ENCODE data around the gene MEGF6.
"Not testable (repeated sequence)": the region's sequence is repeated elsewhere in the genome, so short reads cannot be mapped to it uniquely, and the experiment has no call there.

Gene MEGF6

DNA sequence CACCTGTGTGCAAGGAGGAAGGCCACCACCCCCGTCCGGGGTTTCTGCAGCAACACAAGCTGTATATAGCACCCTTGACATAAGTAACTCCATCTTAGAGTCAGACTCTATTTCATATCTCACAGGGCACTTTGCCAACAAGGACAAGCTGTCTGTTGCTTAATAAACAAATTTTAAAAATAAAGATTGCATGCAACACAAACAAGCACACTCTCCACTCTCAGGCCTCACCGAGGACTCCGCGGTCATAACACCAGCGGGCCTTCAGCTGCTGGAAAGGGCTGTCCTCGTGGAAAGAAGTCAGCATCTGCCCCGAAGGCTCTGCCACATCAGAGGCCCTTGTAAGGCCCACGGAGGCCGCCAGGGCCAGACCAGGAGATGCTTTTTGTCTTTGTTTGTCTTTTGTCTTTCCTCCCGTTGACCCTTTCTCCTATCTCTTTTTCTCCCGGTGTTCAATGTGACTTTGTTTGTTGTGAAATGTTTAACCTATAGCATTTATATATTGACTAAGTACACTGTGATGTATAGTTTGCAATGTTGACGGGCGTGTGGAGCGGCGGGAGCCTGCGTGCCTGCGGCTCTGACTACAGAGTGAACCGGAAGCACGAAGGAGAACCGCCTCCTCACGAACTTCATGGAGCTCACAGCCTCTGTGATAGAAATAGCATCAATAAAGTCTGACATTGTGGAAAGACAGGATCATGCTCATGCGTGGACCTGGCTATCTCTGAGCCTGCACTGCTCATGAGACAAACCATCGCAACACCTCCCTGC, 24.1 kb downstream of the MEGF6 start:
- Histone ChIP-seq H3K4me1 (ENCODE audit: insufficient read depth, poor library complexity, severe bottlenecking) (no peaks in the 10 kb centered on the region), H3K4me3 (ENCODE audit: severe bottlenecking) (no peak overlapping the region), H3K9me3 (ENCODE audit: severe bottlenecking) (no peaks in the 10 kb centered on the region), H3K36me3 (ENCODE audit: low read depth) (no peaks in the 10 kb centered on the region), H3K27ac (ENCODE audit: poor library complexity, severe bottlenecking) (no peak overlapping the region), H3K27me3 (ENCODE audit: insufficient read depth, poor library complexity, severe bottlenecking) (no peaks in the 10 kb centered on the region)
- no peak for TF ChIP-seq CTCF (IDR thresholded peaks at IDR 0.05; ENCODE audit: poor library complexity, severe bottlenecking)
- DNase-seq (ENCODE audit: low spot score) = no peak
- ATAC-seq (ENCODE audit: low read depth) = peak; percentile 79

DNA sequence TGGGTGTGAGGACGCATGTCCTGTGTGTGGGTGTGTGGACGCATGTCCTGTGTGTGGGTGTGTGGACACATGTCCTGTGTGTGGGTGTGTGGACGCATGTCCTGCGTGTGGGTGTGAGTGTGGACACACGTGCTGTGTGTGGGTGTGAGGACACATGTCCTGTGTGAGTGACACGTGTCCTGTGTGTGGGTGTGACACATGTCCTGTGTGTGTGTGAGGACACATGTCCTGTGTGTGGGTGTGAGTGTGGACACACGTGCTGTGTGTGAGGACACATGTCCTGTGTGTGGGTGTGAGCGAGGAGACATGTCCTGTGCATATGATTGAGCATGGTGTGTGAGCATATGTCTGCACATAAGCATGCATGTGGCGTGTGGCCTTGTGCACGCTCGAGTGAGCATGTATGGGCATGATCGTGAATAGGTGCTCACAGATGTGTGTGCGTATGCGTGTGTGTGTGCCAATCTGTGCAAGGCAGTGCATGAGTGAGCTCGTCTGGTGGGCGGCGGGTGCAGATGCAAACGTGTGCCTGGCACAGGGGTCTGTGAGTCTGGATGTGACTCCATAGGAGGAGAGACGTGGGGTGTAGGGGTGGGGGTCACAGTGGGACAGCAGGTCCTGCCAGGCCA, 25.3 kb downstream of the MEGF6 start:
- Histone ChIP-seq H3K27ac (ENCODE audit: poor library complexity, severe bottlenecking) (no peak overlapping the region), H3K4me1 (ENCODE audit: insufficient read depth, poor library complexity, severe bottlenecking) (no peaks in the 10 kb centered on the region), H3K4me3 (ENCODE audit: severe bottlenecking) (no peak overlapping the region)

DNA sequence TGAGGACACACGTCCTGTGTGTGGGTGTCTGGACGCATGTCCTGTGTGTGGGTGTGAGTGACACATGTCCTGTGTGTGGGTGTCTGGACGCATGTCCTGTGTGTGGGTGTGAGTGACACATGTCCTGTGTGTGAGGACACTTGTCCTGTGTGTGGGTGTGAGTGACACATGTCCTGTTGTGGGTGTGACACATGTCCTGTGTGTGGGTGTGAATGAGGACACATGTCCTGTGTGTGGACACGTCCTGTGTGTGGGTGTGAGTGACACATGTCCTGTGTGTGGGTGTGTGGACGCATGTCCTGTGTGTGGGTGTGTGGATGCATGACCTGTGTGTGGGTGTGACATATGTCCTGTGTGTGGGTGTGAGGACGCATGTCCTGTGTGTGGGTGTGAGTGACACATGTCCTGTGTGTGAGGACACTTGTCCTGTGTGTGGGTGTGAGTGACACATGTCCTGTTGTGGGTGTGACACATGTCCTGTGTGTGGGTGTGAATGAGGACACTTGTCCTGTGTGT, 25.9 kb downstream of the MEGF6 start:
- not testable (repeated sequence) for H3K27ac ChIP-seq (ENCODE audit: poor library complexity, severe bottlenecking); ATAC-seq (ENCODE audit: low read depth); DNase-seq (ENCODE audit: low spot score); H3K4me3 ChIP-seq (ENCODE audit: severe bottlenecking); H3K27me3 ChIP-seq (ENCODE audit: insufficient read depth, poor library complexity, severe bottlenecking); H3K4me1 ChIP-seq (ENCODE audit: insufficient read depth, poor library complexity, severe bottlenecking); H3K36me3 ChIP-seq (ENCODE audit: low read depth); H3K9me3 ChIP-seq (ENCODE audit: severe bottlenecking)

More for the DNA sequence above, 25.3 kb downstream of the MEGF6 start:
- ATAC-seq (ENCODE audit: low read depth) = no peak
- Histone ChIP-seq H3K9me3 (ENCODE audit: severe bottlenecking) (no peaks in the 10 kb centered on the region), H3K27me3 (ENCODE audit: insufficient read depth, poor library complexity, severe bottlenecking) (no peaks in the 10 kb centered on the region), H3K36me3 (ENCODE audit: low read depth) (no peaks in the 10 kb centered on the region)
- no peak for DNase-seq (ENCODE audit: low spot score)
- no peak for TF ChIP-seq CTCF (IDR thresholded peaks at IDR 0.05; ENCODE audit: poor library complexity, severe bottlenecking)

DNA sequence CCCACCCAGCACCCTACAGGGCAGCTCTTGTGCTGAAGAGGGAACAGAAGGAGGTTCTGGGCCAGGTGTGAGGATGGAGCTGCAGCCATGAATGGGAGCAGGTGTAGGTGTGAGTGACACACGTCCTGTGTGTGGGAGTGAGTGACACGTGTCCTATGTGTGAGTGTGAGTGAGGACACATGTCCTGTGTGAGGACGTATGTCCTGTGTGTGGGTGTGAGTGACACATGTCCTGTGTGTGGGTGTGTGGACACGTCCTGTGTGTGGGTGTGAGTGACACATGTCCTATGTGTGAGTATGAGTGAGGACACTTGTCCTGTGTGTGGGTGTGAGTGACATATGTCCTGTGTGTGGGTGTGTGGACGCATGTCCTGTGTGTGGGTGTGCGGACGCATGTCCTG, 26.4 kb downstream of the MEGF6 start:
- Histone ChIP-seq H3K27ac (ENCODE audit: poor library complexity, severe bottlenecking) (no peak overlapping the region), H3K36me3 (ENCODE audit: low read depth) (no peaks in the 10 kb centered on the region), H3K4me1 (ENCODE audit: insufficient read depth, poor library complexity, severe bottlenecking) (no peaks in the 10 kb centered on the region), H3K4me3 (ENCODE audit: severe bottlenecking) (no peak overlapping the region), H3K9me3 (ENCODE audit: severe bottlenecking) (no peaks in the 10 kb centered on the region), H3K27me3 (ENCODE audit: insufficient read depth, poor library complexity, severe bottlenecking) (no peaks in the 10 kb centered on the region)
- DNase-seq (ENCODE audit: low spot score) (no peak), ATAC-seq (ENCODE audit: low read depth) (no peak)
- no peak for TF ChIP-seq CTCF (IDR thresholded peaks at IDR 0.05; ENCODE audit: poor library complexity, severe bottlenecking)

GRCh38 chr1:3583751-3584150, 27.6 kb downstream of the MEGF6 start:
- not testable (repeated sequence) for ATAC-seq (ENCODE audit: low read depth); H3K36me3 ChIP-seq (ENCODE audit: low read depth)

More at GRCh38 chr1:3583751-3584150, 27.6 kb downstream of the MEGF6 start:
- H3K4me3 ChIP-seq (ENCODE audit: severe bottlenecking); H3K9me3 ChIP-seq (ENCODE audit: severe bottlenecking); H3K27me3 ChIP-seq (ENCODE audit: insufficient read depth, poor library complexity, severe bottlenecking); DNase-seq (ENCODE audit: low spot score); H3K4me1 ChIP-seq (ENCODE audit: insufficient read depth, poor library complexity, severe bottlenecking); H3K27ac ChIP-seq (ENCODE audit: poor library complexity, severe bottlenecking): not testable (repeated sequence)
